Upper lobe of left lung (tissue), 6 donors: ENCODE results near the gene ADAMTS2. TPM values are rescaled to one million over a fixed set of nuclear protein-coding genes. Genes with fewer than 3 reads are reported as not detected.

Experiments
- ATAC-seq, 2 donors: fragments of 200-7000 bp; cut with Tn5 transposase; one replicate each; pipeline ENCODE4 v1.9.1; 2022; ENCODE audit warnings: mild to moderate bottlenecking in 2 of 2, moderate library complexity in 2 of 2; ENCODE audit not compliant: low FRiP score in 2 of 2
- DNase-seq, 2 donors: peaks; one replicate each; pipeline ENCODE4 v3.0.0-alpha.2; 2019 to 2020
- H3K27ac ChIP-seq, 4 donors: fragments of 200-600 bp; sonication (generic); one replicate each; pipeline ENCODE4 v1.5.1; 2016 to 2019
- H3K27me3 ChIP-seq, 4 donors: fragments of 200-600 bp; sonication (generic); one replicate each; pipeline ENCODE4 v1.5.1; 2017 to 2019
- H3K36me3 ChIP-seq, 4 donors: fragments of 200-600 bp; sonication (generic); one replicate each; pipeline ENCODE4 v1.5.1; 2016 to 2019
- H3K4me1 ChIP-seq, 4 donors: fragments of 200-600 bp; sonication (generic); one replicate each; pipeline ENCODE4 v1.5.1; 2018 to 2019
- H3K4me3 ChIP-seq, 4 donors: fragments of 200-600 bp; sonication (generic); one replicate each; pipeline ENCODE4 v1.5.1; 2017 to 2019; ENCODE audit warnings: mild to moderate bottlenecking in 2 of 4, moderate library complexity in 1 of 4
- H3K9me3 ChIP-seq, 4 donors: fragments of 200-600 bp; sonication (generic); one replicate each; pipeline ENCODE4 v1.5.1; 2018 to 2019
- EP300 ChIP-seq, 4 donors: sonication (generic); formaldehyde crosslinking; IDR thresholded peaks; one replicate each; pipeline ENCODE4 v1.5.1; 2017; ENCODE audit warnings: antibody characterized with exemption in 4 of 4, control low read depth in 2 of 4
- POLR2A ChIP-seq, 4 donors: fragments of 450-650 bp; IDR thresholded peaks; one replicate each; pipeline ENCODE4 v1.5.1; 2016 to 2017; ENCODE audit warnings: antibody characterized with exemption in 4 of 4, mild to moderate bottlenecking in 2 of 4
- POLR2AphosphoS5 ChIP-seq, 2 donors: sonication (generic); formaldehyde crosslinking; IDR thresholded peaks; one replicate each; pipeline ENCODE4 v1.5.1; 2017; ENCODE audit warnings: antibody characterized with exemption in 2 of 2
- WGBS, 2 donors: methylation state at CpG; one replicate each; pipeline ENCODE4 v1.1.5; 2017 to 2018; 5-methylcytosine and 5-hydroxymethylcytosine counted together
- total RNA-seq, 6 donors: library from RNA; depleted of rRNA in 4 of 6; stranded (reverse); fragments of >200 nt in 4 of 6; gene quantifications; one replicate each; pipeline versions ENCODE4 v1.1.0 to v1.2.1, GENCODE V29; 2016 to 2021
- TF ChIP-seq, protein P1 (sequence below), 6 experiments: fragments of 450-650 bp in 4 of 6; fragments of 200-600 bp in 2 of 6; sonication (generic) in 2 of 6; IDR thresholded peaks; one replicate each; pipeline ENCODE4 v1.5.1; 2016 to 2019; ENCODE audit warnings: antibody characterized with exemption in 6 of 6
- donor health status: DM: no; HTN: no; CAD: no; lungs with moderate emphysema.
- donor health status: DM: no; HTN: yes; CAD: no; lungs with severe emphysema.

ADAMTS2 gene
- total RNA-seq, 6 donors from 2014 or later: 10.0 to 114 (median 25.7) TPM

DNA sequence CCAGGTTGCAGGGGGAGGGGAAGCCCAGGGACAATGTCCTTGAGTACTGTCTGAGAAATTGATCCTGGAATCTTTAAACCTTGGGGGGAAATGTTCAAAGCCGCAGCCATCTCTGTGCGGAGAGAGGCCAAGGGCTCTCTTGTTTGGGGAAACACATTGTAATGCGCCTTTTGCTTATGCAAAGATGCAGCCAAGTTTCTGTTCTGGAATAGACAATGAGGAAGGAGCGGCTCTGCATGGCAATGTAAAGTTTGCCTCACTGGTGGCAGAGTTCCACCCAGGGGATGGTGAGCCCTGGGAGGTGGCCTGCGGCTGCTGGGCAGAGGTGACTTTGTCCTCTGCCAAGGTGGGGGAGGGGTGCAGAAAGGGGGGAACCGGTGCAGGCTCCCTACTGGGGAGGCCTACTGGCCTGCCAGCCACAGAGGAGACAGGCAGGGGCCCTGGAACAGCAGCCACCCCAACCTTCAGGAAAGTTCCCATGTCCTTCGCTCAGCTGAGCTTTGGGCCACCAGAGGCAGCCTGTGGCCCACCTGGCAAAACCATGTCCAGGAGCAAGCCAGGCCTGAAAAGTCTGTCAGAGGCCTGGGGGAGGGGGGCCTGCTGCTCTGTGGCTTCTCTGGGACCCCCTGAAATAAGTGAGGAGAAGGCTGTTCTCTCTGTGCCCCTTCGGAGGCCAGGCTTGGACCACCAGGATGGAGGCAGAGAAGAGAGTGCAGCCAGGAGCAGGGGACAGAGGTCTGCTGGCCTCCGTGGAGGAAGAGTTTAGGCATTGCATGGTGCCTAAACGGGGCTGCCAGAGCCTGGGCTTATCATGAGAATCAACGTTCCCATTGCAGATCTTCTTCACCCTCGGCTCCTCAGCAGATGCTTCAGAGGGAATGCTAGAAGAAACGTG is 157.3 kb downstream of the ADAMTS2 start:
- ATAC-seq (no peak), DNase-seq (no peak)
- H3K36me3 ChIP-seq: no peaks in the 10 kb centered on the region
- no peaks in the 10 kb centered on the region for H3K4me1 ChIP-seq
- H3K4me3 ChIP-seq: no peak overlapping the region
- H3K9me3 ChIP-seq: no peaks in the 10 kb centered on the region
- TF ChIP-seq EP300 (IDR thresholded peaks at IDR 0.05) (no peak), POLR2A (IDR thresholded peaks at IDR 0.05) (no peak), POLR2AphosphoS5 (IDR thresholded peaks at IDR 0.05) (no peak)
- TF ChIP-seq, protein P1, sequence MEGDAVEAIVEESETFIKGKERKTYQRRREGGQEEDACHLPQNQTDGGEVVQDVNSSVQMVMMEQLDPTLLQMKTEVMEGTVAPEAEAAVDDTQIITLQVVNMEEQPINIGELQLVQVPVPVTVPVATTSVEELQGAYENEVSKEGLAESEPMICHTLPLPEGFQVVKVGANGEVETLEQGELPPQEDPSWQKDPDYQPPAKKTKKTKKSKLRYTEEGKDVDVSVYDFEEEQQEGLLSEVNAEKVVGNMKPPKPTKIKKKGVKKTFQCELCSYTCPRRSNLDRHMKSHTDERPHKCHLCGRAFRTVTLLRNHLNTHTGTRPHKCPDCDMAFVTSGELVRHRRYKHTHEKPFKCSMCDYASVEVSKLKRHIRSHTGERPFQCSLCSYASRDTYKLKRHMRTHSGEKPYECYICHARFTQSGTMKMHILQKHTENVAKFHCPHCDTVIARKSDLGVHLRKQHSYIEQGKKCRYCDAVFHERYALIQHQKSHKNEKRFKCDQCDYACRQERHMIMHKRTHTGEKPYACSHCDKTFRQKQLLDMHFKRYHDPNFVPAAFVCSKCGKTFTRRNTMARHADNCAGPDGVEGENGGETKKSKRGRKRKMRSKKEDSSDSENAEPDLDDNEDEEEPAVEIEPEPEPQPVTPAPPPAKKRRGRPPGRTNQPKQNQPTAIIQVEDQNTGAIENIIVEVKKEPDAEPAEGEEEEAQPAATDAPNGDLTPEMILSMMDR (IDR thresholded peaks at IDR 0.05): no peak
- H3K27me3 ChIP-seq: no peaks in the 10 kb centered on the region
- H3K27ac ChIP-seq: no peak overlapping the region
- 82 to 87% methylated on average over 9 to 13 of the region's 13 CpGs for WGBS, 2 donors

DNA sequence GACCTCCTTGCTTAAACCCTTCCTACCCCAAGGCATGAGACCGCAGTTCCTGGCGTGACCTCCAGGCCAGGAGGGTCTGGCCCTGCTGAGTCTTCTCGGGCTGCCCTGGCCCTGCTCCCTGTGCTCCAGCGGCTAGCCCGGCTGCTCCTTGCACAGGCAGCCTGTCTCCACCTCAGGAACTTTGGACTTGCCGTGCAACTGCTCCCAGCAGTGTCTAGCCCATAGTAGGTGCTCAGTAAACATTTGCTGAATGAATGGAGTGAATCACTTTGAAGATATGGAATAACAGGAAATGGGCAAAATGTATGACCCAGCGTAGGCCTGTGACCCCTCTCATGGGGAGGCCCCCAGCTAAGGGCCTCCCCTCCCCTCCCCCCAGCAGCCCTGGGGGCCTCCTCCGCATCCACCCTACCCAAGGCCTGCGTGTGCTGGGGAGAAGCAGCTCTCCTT is 158.0 kb downstream of the ADAMTS2 start:
- no peak overlapping the region for H3K4me3 ChIP-seq

DNA sequence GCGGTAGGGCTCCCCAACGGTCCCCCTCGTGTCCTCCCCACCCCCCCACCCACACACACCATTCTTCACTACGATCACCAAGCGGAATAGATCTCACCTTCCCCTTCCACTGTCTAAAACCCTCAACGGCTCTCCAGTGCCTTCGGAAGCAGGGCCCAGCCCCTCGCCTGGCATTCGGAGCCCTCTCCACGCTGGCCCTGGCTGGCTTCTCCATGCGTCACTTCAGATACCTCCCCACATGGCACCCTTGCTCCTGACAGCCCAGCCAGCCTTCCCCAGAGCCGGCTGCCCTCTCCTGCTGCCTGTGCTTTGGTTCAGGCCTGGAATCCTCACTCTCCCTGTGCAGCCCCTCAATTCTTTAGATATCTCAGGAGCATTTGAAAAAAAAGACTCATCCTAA is 158.5 kb downstream of the ADAMTS2 start:
- no peaks in the 10 kb centered on the region for H3K4me1 ChIP-seq
- WGBS, 2 donors: 74 to 88% methylated on average over 12 of the region's 12 CpGs
- no peaks in the 10 kb centered on the region for H3K36me3 ChIP-seq
- no peaks in the 10 kb centered on the region for H3K9me3 ChIP-seq
- no peaks in the 10 kb centered on the region for H3K27me3 ChIP-seq
- no peak overlapping the region for H3K27ac ChIP-seq
- no peak for TF ChIP-seq POLR2AphosphoS5 (IDR thresholded peaks at IDR 0.05)
- no peak for TF ChIP-seq EP300 (IDR thresholded peaks at IDR 0.05)
- TF ChIP-seq, protein P1 (IDR thresholded peaks at IDR 0.05): no peak
- TF ChIP-seq POLR2A (IDR thresholded peaks at IDR 0.05): no peak
- ATAC-seq: no peak
- no peak for DNase-seq
- H3K4me3 ChIP-seq: no peak overlapping the region

More for the DNA sequence above, 158.0 kb downstream of the ADAMTS2 start:
- H3K27me3 ChIP-seq: no peaks in the 10 kb centered on the region
- WGBS, 2 donors: 60 to 85% methylated on average over 1 to 9 of the region's 9 CpGs
- no peak for DNase-seq
- no peaks in the 10 kb centered on the region for H3K36me3 ChIP-seq
- H3K27ac ChIP-seq: no peak overlapping the region
- TF ChIP-seq, protein P1 (IDR thresholded peaks at IDR 0.05): no peak
- no peak for TF ChIP-seq POLR2AphosphoS5 (IDR thresholded peaks at IDR 0.05)
- no peak for TF ChIP-seq POLR2A (IDR thresholded peaks at IDR 0.05)
- TF ChIP-seq EP300 (IDR thresholded peaks at IDR 0.05): no peak
- no peak for ATAC-seq
- H3K4me1 ChIP-seq: no peaks in the 10 kb centered on the region
- no peaks in the 10 kb centered on the region for H3K9me3 ChIP-seq

DNA sequence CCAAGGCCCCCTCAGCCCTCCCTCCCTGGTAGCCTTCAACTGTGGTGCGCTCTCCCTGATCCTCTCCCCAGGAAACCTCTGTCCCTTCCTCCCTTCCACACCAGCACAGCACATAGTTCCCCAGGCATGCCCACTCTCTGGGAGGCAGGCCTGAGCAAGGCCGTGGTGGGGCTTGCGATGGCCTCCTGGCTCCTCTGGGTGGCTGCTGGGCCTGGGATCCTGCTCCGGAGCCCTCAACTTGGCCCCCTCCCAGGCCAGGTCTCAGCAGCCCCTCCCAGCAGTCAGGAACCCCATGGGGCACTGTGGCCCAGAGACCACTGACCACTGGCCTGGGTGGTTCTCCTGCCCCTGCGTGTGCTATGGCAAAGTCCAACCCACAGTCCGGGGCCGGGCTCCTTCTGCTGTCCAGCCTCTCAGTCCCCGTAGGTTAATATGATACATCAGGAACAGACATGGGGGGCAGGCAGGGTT is 159.3 kb downstream of the ADAMTS2 start:
- 84 to 89% methylated on average over 5 to 8 of the region's 8 CpGs for WGBS, 2 donors
- DNase-seq: no peak
- no peaks in the 10 kb centered on the region for H3K27me3 ChIP-seq
- no peak for ATAC-seq
- H3K9me3 ChIP-seq: no peaks in the 10 kb centered on the region
- no peaks in the 10 kb centered on the region for H3K4me1 ChIP-seq
- no peak for TF ChIP-seq POLR2AphosphoS5 (IDR thresholded peaks at IDR 0.05)
- no peak for TF ChIP-seq EP300 (IDR thresholded peaks at IDR 0.05)
- TF ChIP-seq, protein P1 (IDR thresholded peaks at IDR 0.05): no peak
- TF ChIP-seq POLR2A (IDR thresholded peaks at IDR 0.05): no peak
- H3K36me3 ChIP-seq: no peaks in the 10 kb centered on the region
- H3K4me3 ChIP-seq: no peak overlapping the region
- H3K27ac ChIP-seq: no peak overlapping the region
